HG03432 (cell line): Measurements from ENCODE around the gene SCAI.
"Not testable (repeated sequence)": the region's sequence is repeated elsewhere in the genome, so short reads cannot be mapped to it uniquely, and the experiment has no call there.

ENCODE experiments used
- ATAC-seq: cut with Tn5 transposase; IDR thresholded peaks from one replicate; pipeline ENCODE4 v1.9.1; 2021; ENCODE audit warnings: mild to moderate bottlenecking, moderate library complexity; ENCODE audit not compliant: unreplicated experiment

Gene SCAI

DNA sequence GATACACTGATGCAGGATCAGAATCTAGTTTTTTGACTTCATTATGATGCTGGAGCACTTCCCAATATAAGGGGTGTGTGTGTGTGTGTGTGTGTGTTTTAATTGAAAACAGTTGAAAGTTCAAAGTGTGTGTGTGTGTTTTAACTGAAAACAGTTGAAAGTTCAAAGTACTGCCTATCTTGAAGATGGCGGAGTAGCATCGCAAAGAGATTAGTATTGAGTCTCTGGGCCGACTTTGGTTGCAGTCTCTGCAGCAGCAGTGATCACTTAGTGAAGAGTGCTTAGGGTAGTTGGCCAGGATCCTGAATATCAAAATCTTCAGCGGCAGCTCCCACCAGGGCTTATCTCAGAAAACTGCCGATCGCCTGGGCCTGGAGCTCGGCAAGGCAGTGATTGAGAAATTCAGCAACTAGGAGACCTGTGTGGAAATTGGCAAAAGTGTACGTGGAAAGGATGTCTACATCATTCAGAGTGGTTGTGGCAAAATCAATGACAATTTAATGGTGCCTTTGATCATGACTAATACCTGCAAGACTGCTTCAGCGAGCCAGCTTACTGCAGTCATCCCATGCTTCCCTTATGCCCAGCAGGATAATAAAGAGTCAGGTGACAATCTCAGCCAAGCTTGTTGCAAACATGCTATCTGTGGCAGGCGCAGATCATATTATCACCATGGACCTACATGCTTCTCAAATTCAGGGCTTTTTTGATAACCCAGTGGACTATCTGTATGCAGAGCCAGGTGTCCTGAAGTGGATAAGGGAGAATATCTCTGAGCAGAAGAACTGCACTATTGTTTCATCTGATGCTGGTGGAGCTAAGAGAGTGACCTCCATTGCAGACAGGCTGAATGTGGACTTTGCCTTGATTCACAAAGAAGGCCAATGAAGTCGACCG, 7.3 kb upstream of the SCAI start:
- ATAC-seq = no peak

DNA sequence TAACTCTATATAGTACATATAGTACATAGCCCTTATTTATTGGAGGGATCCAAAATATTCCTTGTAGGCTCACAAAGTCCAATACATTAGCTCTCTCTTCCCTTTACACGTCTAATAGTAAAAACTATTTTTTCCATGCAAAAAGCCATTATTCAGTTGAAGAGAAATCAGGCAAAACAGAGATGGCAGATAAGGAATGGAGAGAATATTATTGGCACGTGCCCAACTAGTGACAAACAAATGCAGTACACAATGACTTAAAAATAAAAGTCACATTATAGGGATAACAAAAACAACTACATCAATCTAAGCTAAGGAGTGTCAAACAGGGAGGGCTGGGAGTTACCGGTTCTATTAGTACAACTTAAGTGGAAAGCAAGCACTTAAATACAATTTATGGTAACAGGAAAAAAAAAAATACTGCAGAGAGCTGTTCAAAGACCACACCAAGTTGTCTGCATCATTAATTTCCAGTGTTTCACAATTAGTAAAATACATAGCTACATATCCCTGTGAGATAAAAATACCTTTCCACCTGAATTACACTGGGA, 4.1 kb upstream of the SCAI start:
- ATAC-seq = no peak

DNA sequence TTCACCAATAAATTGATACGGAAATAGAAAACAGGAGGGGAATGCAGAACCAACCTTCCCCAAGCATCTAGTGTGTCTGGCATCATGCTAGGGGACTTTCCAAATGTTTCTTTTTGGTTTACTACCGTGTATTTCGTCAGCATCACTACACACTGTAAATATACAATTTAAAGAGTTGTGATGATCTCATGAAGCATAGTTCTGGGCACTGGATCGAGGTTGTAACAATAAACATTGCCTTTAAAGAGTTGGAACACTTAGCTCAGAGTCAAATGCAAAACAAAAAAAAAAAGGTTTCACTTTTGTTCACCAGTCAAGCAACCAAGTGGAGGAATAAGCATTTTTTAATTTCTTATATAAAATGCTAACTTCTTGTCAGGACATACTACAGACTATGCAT, 2.9 kb upstream of the SCAI start:
- no peak for ATAC-seq

DNA sequence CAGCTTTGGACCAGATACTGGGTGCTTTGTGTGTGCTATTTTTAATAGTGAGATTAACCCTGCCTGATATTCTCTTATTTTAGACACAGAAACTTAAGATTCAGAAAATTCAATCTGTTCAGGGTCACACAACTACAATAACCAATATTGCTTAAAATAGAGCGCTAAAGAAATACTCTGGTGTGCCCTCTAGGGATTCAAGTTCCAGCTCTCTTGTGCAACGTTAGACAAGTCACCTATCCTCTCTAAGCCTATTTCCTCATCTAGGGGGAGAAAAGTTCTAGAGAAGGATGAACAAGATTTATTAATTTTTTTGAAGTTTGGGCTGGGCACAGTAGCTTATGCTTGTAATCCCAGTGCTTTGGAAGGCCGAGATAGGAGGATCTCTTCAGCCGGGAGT, 2.1 kb upstream of the SCAI start:
- no peak for ATAC-seq

- ATAC-seq = peak; percentile 40
Measured at GRCh38 chr9:125142560-125143376, 560 bp downstream of the SCAI start.

DNA sequence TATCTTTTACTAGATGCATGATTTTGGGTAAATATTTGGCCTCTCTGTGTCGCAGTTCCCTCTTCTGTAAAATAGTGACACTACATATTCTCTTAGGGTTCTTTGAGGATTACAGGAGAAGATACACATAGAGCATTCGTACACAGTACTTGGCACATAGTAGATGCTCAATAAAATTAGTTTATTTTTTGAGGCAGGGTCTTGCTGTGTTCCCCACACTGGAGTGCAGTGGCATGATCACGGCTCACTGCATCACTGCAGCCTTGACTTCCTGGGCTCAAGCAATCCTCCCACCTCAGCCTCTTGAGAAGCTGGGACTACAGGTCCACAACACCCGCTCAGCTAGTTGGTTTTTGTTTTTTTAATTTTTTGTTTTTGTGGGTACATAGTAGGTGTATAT, 1.6 kb downstream of the SCAI start:
- ATAC-seq = no peak

DNA sequence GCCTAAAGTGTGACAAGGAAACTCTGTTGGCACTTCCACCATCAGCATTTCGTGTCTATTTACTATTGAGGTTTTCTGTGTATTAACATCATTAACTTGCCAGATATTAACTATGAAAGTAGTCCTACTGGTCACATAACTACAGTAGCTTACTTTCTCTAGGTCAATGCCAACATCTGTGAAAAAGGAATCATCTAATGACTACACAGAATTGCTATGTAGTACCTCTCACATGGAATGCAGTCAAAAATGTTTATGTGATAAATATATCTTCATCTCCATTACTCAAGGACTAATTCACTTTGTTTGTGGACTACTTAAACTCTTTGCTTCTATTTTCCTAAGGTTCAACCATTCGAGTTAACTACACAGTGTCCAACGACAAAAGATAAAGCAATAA, 2.1 kb downstream of the SCAI start:
- no peak for ATAC-seq

GRCh38 chr9:125140576-125140975, 2.8 kb downstream of the SCAI start:
- no peak for ATAC-seq

GRCh38 chr9:125137200-125137599, 6.1 kb downstream of the SCAI start:
- no peak for ATAC-seq

DNA sequence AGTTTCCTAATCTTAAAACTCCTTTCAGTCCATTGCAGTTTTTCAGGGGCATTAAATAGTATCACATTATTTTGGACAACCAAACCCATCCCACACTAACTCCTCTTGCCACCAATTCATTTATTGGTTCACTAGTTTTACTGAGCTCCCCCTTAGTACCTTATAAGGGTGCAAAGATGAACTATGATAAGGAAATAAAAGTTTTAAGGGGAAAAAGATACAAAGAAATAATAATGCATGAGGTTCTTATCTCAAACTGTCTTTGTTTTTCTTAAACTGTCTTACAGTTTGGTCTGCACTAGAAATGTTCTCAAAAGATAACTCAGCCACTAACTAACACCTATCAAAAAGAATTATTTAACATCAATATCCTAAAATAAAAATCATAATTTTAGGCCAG, 8.4 kb downstream of the SCAI start:
- no peak for ATAC-seq

DNA sequence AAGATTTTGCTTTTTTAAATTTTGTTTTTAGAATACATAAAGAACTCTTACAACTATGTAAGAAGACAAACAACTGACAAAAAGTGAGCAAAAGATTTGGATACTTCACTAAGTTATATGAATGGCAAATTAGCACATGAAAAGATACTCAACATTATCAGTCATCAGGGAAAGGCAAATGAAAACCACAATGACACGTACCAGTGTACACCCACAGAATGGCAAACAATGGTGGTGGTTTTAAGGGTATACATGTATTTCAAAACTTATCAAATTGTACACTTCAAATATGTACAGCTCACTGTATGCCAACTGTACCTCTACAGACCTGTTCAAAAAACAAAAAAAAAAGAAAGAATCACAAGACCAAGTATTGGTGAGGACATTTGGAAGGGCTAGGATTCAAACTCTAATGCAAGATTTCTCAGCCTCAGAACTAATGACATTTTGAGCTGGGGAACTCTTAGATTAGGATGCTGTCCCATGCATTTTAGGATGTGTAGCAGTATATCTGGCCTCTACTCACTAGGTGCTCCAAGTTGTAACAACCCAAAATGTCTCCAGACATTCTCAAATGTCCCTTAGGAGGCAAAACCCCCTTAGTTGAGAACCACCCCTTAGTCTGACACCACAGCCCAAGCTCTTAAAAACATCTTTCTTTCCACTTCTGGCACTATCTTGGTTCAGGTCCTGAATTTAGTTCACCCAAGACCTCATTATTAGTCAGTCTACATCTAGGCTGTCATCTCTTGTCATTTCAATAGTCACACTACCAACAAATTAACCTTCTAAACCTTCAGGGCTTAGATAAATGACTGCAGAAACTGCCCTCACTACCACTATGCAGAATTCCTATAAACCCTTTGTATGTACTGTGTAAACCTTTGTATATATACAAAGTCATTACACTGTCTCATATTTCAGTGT, 9.7 kb downstream of the SCAI start:
- no peak for ATAC-seq

DNA sequence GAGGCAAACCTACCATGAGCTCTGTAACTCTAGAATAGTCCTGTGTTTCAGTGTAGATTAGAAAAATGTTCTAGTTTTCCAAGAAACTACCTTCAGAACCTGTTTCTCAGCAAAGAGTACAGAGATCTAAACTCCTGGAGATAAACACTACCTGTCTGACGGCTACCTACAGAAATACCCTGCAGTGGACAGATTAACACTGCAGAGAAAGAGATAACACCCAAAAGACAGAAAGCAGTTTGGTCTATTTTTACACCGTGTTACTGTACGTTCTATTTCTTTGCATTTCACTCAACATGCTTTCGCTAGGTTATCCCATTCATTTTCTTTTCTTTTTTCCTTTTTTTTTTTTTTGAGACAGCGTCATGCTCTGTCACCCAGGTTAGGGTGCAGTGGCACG, 11.6 kb downstream of the SCAI start:
- ATAC-seq = no peak

DNA sequence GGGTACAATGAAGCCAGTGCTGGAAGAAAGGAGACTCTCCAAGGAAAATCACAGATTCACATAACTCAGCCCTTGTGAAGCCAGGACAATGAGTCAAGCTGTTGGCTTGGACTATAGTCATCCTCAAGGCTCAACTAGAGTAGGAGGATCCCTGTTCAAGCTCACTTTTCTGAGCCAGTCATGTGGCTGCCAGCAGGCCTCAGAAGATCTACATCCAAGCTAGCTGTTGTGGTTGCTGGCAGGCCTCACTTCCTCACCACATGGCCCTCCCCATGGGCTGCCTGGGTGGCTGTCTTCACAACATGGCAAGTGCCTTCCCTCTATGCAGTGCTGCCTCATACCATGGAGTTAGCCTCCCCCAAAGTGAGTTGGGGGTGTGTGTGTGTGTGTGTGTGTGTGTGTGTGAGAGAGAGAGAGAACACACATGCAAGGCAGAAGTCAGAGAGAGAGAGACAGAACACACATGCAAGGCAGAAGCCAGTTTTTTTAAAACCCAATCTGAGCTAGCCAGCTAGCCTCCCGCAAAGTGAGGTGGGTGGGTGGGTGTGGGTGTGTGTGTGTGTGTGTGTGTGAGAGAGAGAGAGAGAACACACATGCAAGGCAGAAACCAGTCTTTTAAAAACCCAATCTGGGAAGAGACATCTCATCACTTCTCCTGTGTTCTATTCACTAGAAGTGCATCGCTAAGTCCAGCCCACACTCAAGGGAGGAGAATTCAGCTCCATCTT, 17.1 kb downstream of the SCAI start:
- ATAC-seq = peak; percentile 93

- ATAC-seq = no peak
Measured at GRCh38 chr9:125125523-125125922, 17.8 kb downstream of the SCAI start.

GRCh38 chr9:125121146-125121545, 22.2 kb downstream of the SCAI start:
- ATAC-seq = no peak

- no peak for ATAC-seq
Measured at GRCh38 chr9:125119643-125120286, 23.6 kb downstream of the SCAI start.

DNA sequence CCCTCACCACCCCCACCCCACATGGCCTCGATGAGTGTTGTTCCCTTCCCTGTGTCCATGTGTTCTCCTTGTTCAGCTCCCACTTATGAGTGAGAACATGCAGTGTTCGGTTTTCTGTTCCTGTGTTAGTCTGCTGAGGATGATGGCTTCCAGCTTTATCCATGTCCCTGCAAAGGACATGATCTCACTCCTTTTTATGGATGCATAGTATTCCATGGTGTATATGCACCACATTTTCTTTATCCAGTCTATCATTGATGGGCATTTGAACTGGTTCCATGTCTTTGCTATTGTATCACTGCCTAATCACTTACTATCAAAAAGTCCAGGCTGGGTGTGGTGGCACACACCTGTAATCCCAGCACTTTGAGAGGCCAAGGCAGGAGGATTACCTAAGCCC, 24.6 kb downstream of the SCAI start:
- ATAC-seq = not testable (repeated sequence)

DNA sequence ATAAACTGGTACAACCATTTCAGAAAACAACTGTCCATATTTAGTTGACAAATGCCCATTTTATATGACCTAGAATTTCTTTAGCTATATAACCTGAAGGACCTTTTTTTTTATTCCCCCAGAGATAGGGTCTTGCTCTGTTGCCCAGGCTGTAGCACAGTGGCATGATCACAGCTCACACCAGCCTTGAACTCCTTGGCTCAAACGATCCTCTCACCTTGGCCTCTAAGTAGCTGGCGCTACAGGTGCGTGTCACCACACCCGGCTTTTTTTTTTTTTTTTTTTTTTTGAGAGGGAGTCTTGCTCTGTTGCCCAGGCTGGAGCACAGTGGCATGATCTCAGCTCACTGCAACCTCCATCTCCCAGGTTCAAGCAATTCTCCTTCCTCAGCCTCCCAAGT, 28.8 kb downstream of the SCAI start:
- ATAC-seq = not testable (repeated sequence)

- no peak for ATAC-seq
Measured at GRCh38 chr9:125110464-125110863, 32.9 kb downstream of the SCAI start.

DNA sequence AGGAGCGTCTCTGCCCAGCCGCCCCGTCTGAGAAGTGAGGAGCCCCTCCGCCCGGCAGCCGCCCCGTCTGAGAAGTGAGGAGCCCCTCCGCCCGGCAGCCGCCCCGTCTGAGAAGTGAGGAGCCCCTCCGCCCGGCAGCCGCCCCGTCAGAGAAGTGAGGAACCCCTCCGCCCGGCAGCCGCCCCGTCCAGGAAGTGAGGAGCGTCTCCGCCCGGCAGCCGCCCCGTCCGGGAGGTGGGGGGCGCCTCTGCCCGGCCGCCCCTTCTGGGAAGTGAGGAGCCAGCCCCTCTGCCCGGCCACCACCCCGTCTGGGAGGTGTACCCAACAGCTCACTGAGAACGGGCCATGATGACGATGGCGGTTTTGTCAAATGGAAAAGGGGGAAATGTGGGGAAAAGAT, 34.8 kb downstream of the SCAI start:
- not testable (repeated sequence) for ATAC-seq
